K562 (cell line): ENCODE results near the gene THAP8. TPM values are rescaled to one million over a fixed set of nuclear protein-coding genes. Genes with fewer than 3 reads are reported as not detected.

Source experiments
- BDP1 ChIP-seq: IDR thresholded peaks from 3 replicates; pipeline ENCODE4 v1.6.1; 2011; ENCODE audit not compliant: insufficient read length, insufficient read depth
- BHLHE40 ChIP-seq: IDR thresholded peaks from 2 replicates; pipeline ENCODE4 v1.6.1; 2011; ENCODE audit warnings: low read length, improper control_type of control experiment
- CEBPB ChIP-seq: fragments of 450-650 bp; IDR thresholded peaks from 2 replicates; pipeline ENCODE4 v1.6.1; 2016; ENCODE audit warnings: missing genetic modification characterization, missing compliant biosample characterization
- EP400 ChIP-seq: fragments of 450-650 bp; IDR thresholded peaks from 2 replicates; pipeline ENCODE4 v1.6.1; 2017; ENCODE audit warnings: antibody characterized with exemption, mild to moderate bottlenecking, moderate library complexity
- ETV5 ChIP-seq: sonication (generic); formaldehyde crosslinking; IDR thresholded peaks from 2 replicates; pipeline ENCODE4 v1.4.0; 2020; ENCODE audit warnings: low read depth, mild to moderate bottlenecking, missing genetic modification reagents
- ILF3 ChIP-seq: fragments of 450-650 bp; IDR thresholded peaks from 2 replicates; pipeline ENCODE4 v1.6.1; 2018; ENCODE audit warnings: antibody characterized with exemption, mild to moderate bottlenecking, moderate library complexity, borderline replicate concordance
- KDM4B ChIP-seq, 2 experiments: fragments of 450-650 bp in 1 of 2; sonication (generic) in 1 of 2; IDR thresholded peaks; 2 replicates each; pipeline ENCODE4 v1.6.1; 2016 to 2017; ENCODE audit warnings: borderline replicate concordance in 2 of 2, antibody characterized with exemption in 1 of 2, low read depth in 1 of 2, mild to moderate bottlenecking in 1 of 2
- MAX ChIP-seq: sonication (generic); formaldehyde crosslinking; IDR thresholded peaks from 2 replicates; pipeline ENCODE4 v1.9.0; 2022; ENCODE audit warnings: mild to moderate bottlenecking, missing genetic modification reagents
- MLLT1 ChIP-seq, 2 experiments: fragments of 450-650 bp; IDR thresholded peaks; 2 replicates each; pipeline ENCODE4 v1.6.1; 2016
- MTF1 ChIP-seq: fragments of 250-450 bp; sonication (Bioruptor Pico); IDR thresholded peaks from 2 replicates; pipeline ENCODE4 v1.9.0; 2021; ENCODE audit warnings: moderate library complexity, mild to moderate bottlenecking, inconsistent platforms, borderline replicate concordance
- MYNN ChIP-seq, 2 experiments: sonication (generic); formaldehyde crosslinking in 1 of 2; IDR thresholded peaks; 2 replicates each; pipeline versions ENCODE4 v1.5.0 to v1.6.1; 2016 to 2020; ENCODE audit warnings: antibody characterized with exemption in 1 of 2, missing genetic modification reagents in 1 of 2
- NBN ChIP-seq: fragments of 450-650 bp; IDR thresholded peaks from 2 replicates; pipeline ENCODE4 v1.6.1; 2016; ENCODE audit warnings: low read depth, mild to moderate bottlenecking
- RBFOX2 ChIP-seq: fragments of 200-400 bp; formaldehyde crosslinking; IDR thresholded peaks from 2 replicates; pipeline ENCODE4 v1.6.1; 2017; ENCODE audit warnings: low read depth, mild to moderate bottlenecking, low read length, moderate library complexity
- RFX1 ChIP-seq: fragments of 450-650 bp; IDR thresholded peaks from 2 replicates; pipeline ENCODE4 v1.6.1; 2016; ENCODE audit warnings: mild to moderate bottlenecking, moderate library complexity
- SMAD2 ChIP-seq: fragments of 150-350 bp; IDR thresholded peaks from 2 replicates; pipeline ENCODE4 v1.6.1; 2014; ENCODE audit warnings: low read depth, mild to moderate bottlenecking, low read length
- SPI1 ChIP-seq: IDR thresholded peaks from 2 replicates; pipeline ENCODE4 v1.6.1; 2011; ENCODE audit warnings: low read depth, low read length, control low read depth, borderline replicate concordance
- SRSF3 ChIP-seq: fragments of 200-400 bp; formaldehyde crosslinking; IDR thresholded peaks from 2 replicates; pipeline ENCODE4 v1.6.1; 2016; ENCODE audit warnings: mild to moderate bottlenecking, low read length, moderate library complexity; ENCODE audit not compliant: insufficient read depth
- WHSC1 ChIP-seq: IDR thresholded peaks from one replicate; pipeline ENCODE4 v1.6.1; 2012; ENCODE audit warnings: low read length, control low read depth, inconsistent platforms
- XRCC5 ChIP-seq: fragments of 200-400 bp; formaldehyde crosslinking; IDR thresholded peaks from 2 replicates; pipeline ENCODE4 v1.6.1; 2017; ENCODE audit warnings: low read depth, mild to moderate bottlenecking, low read length
- YY1 ChIP-seq, 3 experiments: IDR thresholded peaks; 2 replicates each; pipeline ENCODE4 v1.6.1; 2011; ENCODE audit warnings: low read length in 2 of 3, mild to moderate bottlenecking in 2 of 3, moderate library complexity in 2 of 3, borderline replicate concordance in 1 of 3, control low read depth in 1 of 3, low read depth in 1 of 3; ENCODE audit not compliant: insufficient read depth in 3 of 3, insufficient replicate concordance in 2 of 3, control insufficient read depth in 1 of 3, insufficient read length in 1 of 3; ENCODE audit errors: extremely low read depth in 1 of 3
- ZFP30 ChIP-seq: fragments of 250-450 bp; sonication (Bioruptor Pico); IDR thresholded peaks from 2 replicates; pipeline ENCODE4 v1.8.0; 2022; ENCODE audit warnings: moderate library complexity, mild to moderate bottlenecking, inconsistent platforms, borderline replicate concordance
- ZFP91 ChIP-seq: sonication (generic); formaldehyde crosslinking; IDR thresholded peaks from 2 replicates; pipeline ENCODE4 v1.8.0; 2022; ENCODE audit warnings: mild to moderate bottlenecking, missing genetic modification reagents
- ZNF140 ChIP-seq: fragments of 250-450 bp; sonication (Bioruptor Pico); IDR thresholded peaks from 2 replicates; pipeline ENCODE4 v1.8.0; 2021; ENCODE audit warnings: moderate library complexity, mild to moderate bottlenecking, inconsistent platforms
- ZNF311 ChIP-seq: fragments of 250-450 bp; sonication (Bioruptor Pico); IDR thresholded peaks from 2 replicates; pipeline ENCODE4 v1.4.0; 2020; ENCODE audit warnings: mild to moderate bottlenecking, moderate library complexity
- ZNF696 ChIP-seq: fragments of 250-450 bp; sonication (Bioruptor Pico); conservative IDR thresholded peaks from 2 replicates; pipeline ENCODE4 v1.4.0; 2020; ENCODE audit warnings: mild to moderate bottlenecking, moderate library complexity
- polyA plus RNA-seq, 8 experiments: library from polyadenylated mRNA; depleted of rRNA in 4 of 8; stranded (reverse) in 5 of 8; unstranded in 3 of 8; fragments of >200 nt; fragmentation: Nextera tagmentation in 2 of 8; fragmentation: Illumina TruSeq in 1 of 8; extraction: Ambion mirVana in 2 of 8; extraction: Trizol in 1 of 8; gene quantifications; 2 replicates each; pipeline versions ENCODE4 v1.2.1 to v1.2.3, GENCODE V29; 2011 to 2014; ENCODE audit warnings: inconsistent platforms in 1 of 8, missing spikeins in 1 of 8
- total RNA-seq, 7 experiments: library from RNA; depleted of rRNA in 6 of 7; stranded (reverse); fragments of >200 nt in 6 of 7; fragmentation: Illumina TruSeq in 2 of 7; extraction: Trizol in 2 of 7; gene quantifications; 2 replicates each; pipeline versions ENCODE4 v1.2.1 to v1.2.3, GENCODE V29; 2011 to 2021; ENCODE audit warnings: low replicate concordance in 1 of 7

The THAP8 gene
- total and polyA plus RNA-seq, 9 of the 15 experiments (the other 6 are each of a cell fraction or from before 2014, with no cell fraction given): 0.11 to 2.0 (median 0.94) TPM

GRCh38 chr19:35995048-35995993 lies 58.8 kb downstream of the THAP8 start, which contains the start of gene SDHAF1 (continued):
- no peak for TF ChIP-seq XRCC5
- peak; percentile 95 for TF ChIP-seq RBFOX2
- TF ChIP-seq CEBPB: peak; percentile 95
- TF ChIP-seq BDP1: no peak
- TF ChIP-seq ZFP30 (CRISPR knock-in tag): no peak
- peak; percentile 91 for TF ChIP-seq SPI1
- TF ChIP-seq MYNN (IDR thresholded peaks at IDR 0.05): no peak
- TF ChIP-seq MYNN (CRISPR knock-in tag; IDR thresholded peaks at IDR 0.05): no peak
- TF ChIP-seq WHSC1: no peak
- no peak for TF ChIP-seq MTF1 (CRISPR knock-in tag)
- no peak for TF ChIP-seq ZNF696 (CRISPR knock-in tag)
- TF ChIP-seq KDM4B (IDR thresholded peaks at IDR 0.05; ENCODE audit: borderline replicate concordance in 2 of 2, low read depth in 1 of 2): peak in 1 of 2 experiments; percentile 49; a peak in 1 of 4 replicates
- TF ChIP-seq ZNF311 (CRISPR knock-in tag): no peak
- peak; percentile 82 for TF ChIP-seq MAX (CRISPR knock-in tag)
- TF ChIP-seq ILF3: no peak
- TF ChIP-seq ZFP91 (CRISPR knock-in tag): no peak
- 0 out of 2 replicates have a peak, but pooled peaks have one; percentile 26 for TF ChIP-seq SRSF3
- TF ChIP-seq RFX1: no peak
- no peak for TF ChIP-seq ZNF140 (CRISPR knock-in tag)
- TF ChIP-seq MLLT1 (IDR thresholded peaks at IDR 0.05): no peak
- no peak for TF ChIP-seq SMAD2
- peak; percentile 93 for TF ChIP-seq EP400
- TF ChIP-seq NBN: no peak
- TF ChIP-seq YY1 (IDR thresholded peaks at IDR 0.05; ENCODE audit: borderline replicate concordance in 1 of 3, control insufficient read depth in 1 of 3, extremely low read depth in 1 of 3, insufficient read depth in 3 of 3, insufficient read length in 1 of 3, insufficient replicate concordance in 2 of 3, low read depth in 1 of 3, low read length in 2 of 3): peak; percentile 6 to 19 (median 15)
- TF ChIP-seq BHLHE40: no peak
- peak; percentile 83 for TF ChIP-seq ETV5 (CRISPR knock-in tag)
